Stomach (tissue), 4 donors: ENCODE measurements around the gene CDCA3.

Source experiments
- CTCF ChIP-seq, 7 experiments: fragments of 450-650 bp in 4 of 7; fragments of 200-600 bp in 3 of 7; sonication (generic) in 3 of 7; IDR thresholded peaks; one replicate each; pipeline ENCODE4 v1.5.1; 2016 to 2019; ENCODE audit warnings: antibody characterized with exemption in 7 of 7, control low read depth in 2 of 7, mild to moderate bottlenecking in 1 of 7
- POLR2A ChIP-seq, 4 donors: fragments of 450-650 bp; IDR thresholded peaks; one replicate each; pipeline ENCODE4 v1.6.1; 2016; ENCODE audit warnings: antibody characterized with exemption in 4 of 4, control low read depth in 2 of 4, mild to moderate bottlenecking in 1 of 4, moderate library complexity in 1 of 4

GRCh38 chr12:6849427-6849826, 1.7 kb downstream of the CDCA3 start:
- no peak for TF ChIP-seq CTCF (IDR thresholded peaks at IDR 0.05)
- TF ChIP-seq POLR2A (IDR thresholded peaks at IDR 0.05) = no peak
